ENCODE measurements around the gene BABAM2.
A peak's percentile ranks its signal among the peaks of the same experiment; 100 is the strongest.
"Not testable (repeated sequence)": the region's sequence is repeated elsewhere in the genome, so short reads cannot be mapped to it uniquely, and the experiment has no call there.

BABAM2 gene

DNA sequence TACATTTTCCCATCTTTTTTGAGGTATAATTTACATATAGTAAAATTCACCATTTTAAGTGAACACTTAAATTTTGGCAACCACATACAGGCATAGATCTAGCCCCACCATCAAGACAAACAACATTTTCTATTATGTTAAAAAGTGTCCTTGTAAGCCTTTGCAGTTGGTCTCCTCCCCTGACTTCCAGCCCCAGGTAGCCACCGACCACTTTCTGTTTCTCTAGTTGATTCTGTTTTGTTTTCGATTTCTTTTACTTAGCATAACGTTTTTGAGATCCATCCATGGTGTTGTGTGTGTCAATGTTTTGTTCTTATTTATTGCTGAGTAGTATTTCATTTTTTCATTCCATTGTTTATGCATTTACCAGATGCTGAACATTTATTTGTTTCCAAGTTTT lies 366.7 kb downstream of the BABAM2 start:
- POLR2A ChIA-PET, result no interaction called here
- TF ChIP-seq LEF1 (IDR thresholded peaks at IDR 0.05; ENCODE audit: borderline replicate concordance) (no peak), ARNT (IDR thresholded peaks at IDR 0.05) (no peak), PKNOX1 (IDR thresholded peaks at IDR 0.05) (no peak), FOXK2 (IDR thresholded peaks at IDR 0.05) (no peak), BHLHE40 (IDR thresholded peaks at IDR 0.05; ENCODE audit: borderline replicate concordance) (no peak), CTBP1 (IDR thresholded peaks at IDR 0.05; ENCODE audit: borderline replicate concordance) (no peak), HDGF (IDR thresholded peaks at IDR 0.05; ENCODE audit: borderline replicate concordance) (no peak), ELF4 (IDR thresholded peaks at IDR 0.05) (no peak), L3MBTL2 (conservative IDR thresholded peaks at IDR 0.05) (no peak), ZNF384 (IDR thresholded peaks at IDR 0.05) (no peak), SUZ12 (IDR thresholded peaks at IDR 0.05) (no peak), NFRKB (IDR thresholded peaks at IDR 0.05) (no peak), FOXA1 (IDR thresholded peaks at IDR 0.05) (no peak), SP1 (IDR thresholded peaks at IDR 0.05) (no peak), TARDBP (IDR thresholded peaks at IDR 0.05) (no peak)
- DNase-seq (ENCODE audit: extremely low spot score), result no peak
- CTCF ChIA-PET, result interaction anchor here (0.7 kb wide), 1 partner anchor 37 kb away, joined by 4 read pairs; no protein-coding TSS in a partner anchor

GRCh38 chr2:28259226-28259625 lies 368.7 kb downstream of the BABAM2 start:
- POLR2A ChIA-PET; CTCF ChIA-PET; DNase-seq (ENCODE audit: extremely low spot score): not testable (repeated sequence)

DNA sequence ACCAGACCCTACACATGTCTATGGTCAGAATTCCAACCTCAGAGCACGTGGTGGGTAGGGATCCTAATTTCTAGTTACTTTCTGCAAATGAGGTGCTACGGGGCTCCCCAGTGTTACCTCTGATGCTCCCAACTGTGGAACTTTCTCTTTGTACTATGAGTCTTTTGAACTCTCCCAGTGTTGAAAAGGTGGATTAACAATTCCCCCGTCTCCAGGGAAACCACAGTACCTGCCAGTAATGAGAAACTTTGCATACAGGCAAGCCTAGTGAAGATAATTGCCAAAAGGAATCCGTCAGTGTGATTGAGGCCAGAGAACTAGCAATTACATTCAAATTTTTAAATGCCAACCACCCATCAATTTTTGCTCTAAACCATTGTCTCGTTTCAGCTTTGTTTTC lies 373.2 kb downstream of the BABAM2 start:
- no peak for TF ChIP-seq ELF4 (IDR thresholded peaks at IDR 0.05)
- TF ChIP-seq BHLHE40 (IDR thresholded peaks at IDR 0.05; ENCODE audit: borderline replicate concordance), result no peak
- no peak for TF ChIP-seq SP1 (IDR thresholded peaks at IDR 0.05)
- TF ChIP-seq ARNT (IDR thresholded peaks at IDR 0.05), result no peak
- no peak for TF ChIP-seq FOXK2 (IDR thresholded peaks at IDR 0.05)
- no peak for TF ChIP-seq SUZ12 (IDR thresholded peaks at IDR 0.05)
- TF ChIP-seq FOXA1 (IDR thresholded peaks at IDR 0.05), result no peak
- TF ChIP-seq L3MBTL2 (conservative IDR thresholded peaks at IDR 0.05), result no peak
- TF ChIP-seq FOXM1 (IDR thresholded peaks at IDR 0.05; ENCODE audit: borderline replicate concordance), result no peak
- TF ChIP-seq CTBP1 (IDR thresholded peaks at IDR 0.05; ENCODE audit: borderline replicate concordance), result no peak
- no peak for TF ChIP-seq ZNF384 (IDR thresholded peaks at IDR 0.05)
- no peak for TF ChIP-seq HDGF (IDR thresholded peaks at IDR 0.05; ENCODE audit: borderline replicate concordance)
- TF ChIP-seq PKNOX1 (IDR thresholded peaks at IDR 0.05), result no peak
- no peak for TF ChIP-seq NFRKB (IDR thresholded peaks at IDR 0.05)
- no peak for TF ChIP-seq TARDBP (IDR thresholded peaks at IDR 0.05)
- TF ChIP-seq LEF1 (IDR thresholded peaks at IDR 0.05; ENCODE audit: borderline replicate concordance), result no peak
- CTCF ChIA-PET, result no interaction called here
- POLR2A ChIA-PET, result no interaction called here
- DNase-seq (ENCODE audit: extremely low spot score), result no peak

DNA sequence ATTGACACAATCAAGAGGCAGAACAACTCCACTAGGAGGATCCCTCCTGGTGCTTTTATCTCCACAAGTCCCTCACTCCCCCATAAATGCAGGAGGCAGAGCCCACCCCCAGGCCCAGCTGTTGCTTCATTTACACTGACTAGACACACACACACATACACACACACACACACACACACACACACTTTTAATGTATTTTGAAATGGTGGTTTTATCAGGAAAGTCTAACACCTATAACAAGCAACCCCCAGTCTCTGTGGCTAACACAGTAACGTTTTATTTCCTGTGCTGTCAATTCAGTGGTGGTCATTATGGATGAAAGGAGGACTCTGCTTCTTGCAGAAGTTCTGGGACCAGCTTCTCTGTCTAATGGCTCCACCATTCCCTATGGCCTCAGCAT lies 376.8 kb downstream of the BABAM2 start:
- POLR2A ChIA-PET, result no interaction called here
- CTCF ChIA-PET, result no interaction called here
- no peak for TF ChIP-seq BHLHE40 (IDR thresholded peaks at IDR 0.05; ENCODE audit: borderline replicate concordance)
- no peak for TF ChIP-seq ZNF384 (IDR thresholded peaks at IDR 0.05)
- TF ChIP-seq PKNOX1 (IDR thresholded peaks at IDR 0.05), result no peak
- TF ChIP-seq CTBP1 (IDR thresholded peaks at IDR 0.05; ENCODE audit: borderline replicate concordance), result no peak
- TF ChIP-seq LEF1 (IDR thresholded peaks at IDR 0.05; ENCODE audit: borderline replicate concordance), result no peak
- no peak for TF ChIP-seq HDGF (IDR thresholded peaks at IDR 0.05; ENCODE audit: borderline replicate concordance)
- no peak for TF ChIP-seq SP1 (IDR thresholded peaks at IDR 0.05)
- DNase-seq (ENCODE audit: extremely low spot score), result no peak

GRCh38 chr2:28268386-28268785 lies 377.9 kb downstream of the BABAM2 start:
- no peak for DNase-seq (ENCODE audit: extremely low spot score)
- ChIA-PET POLR2A (interaction anchor here (0.6 to 1.0 kb wide), 2 partner anchors 18 to 510 kb away, joined by 3 read pairs; no protein-coding TSS in a partner anchor), CTCF (no interaction called here)
- TF ChIP-seq ARNT (IDR thresholded peaks at IDR 0.05) (no peak), FOXK2 (IDR thresholded peaks at IDR 0.05) (no peak), CTBP1 (IDR thresholded peaks at IDR 0.05; ENCODE audit: borderline replicate concordance) (no peak), SUZ12 (IDR thresholded peaks at IDR 0.05) (no peak), ZNF384 (IDR thresholded peaks at IDR 0.05) (no peak), SP1 (IDR thresholded peaks at IDR 0.05) (no peak)

DNA sequence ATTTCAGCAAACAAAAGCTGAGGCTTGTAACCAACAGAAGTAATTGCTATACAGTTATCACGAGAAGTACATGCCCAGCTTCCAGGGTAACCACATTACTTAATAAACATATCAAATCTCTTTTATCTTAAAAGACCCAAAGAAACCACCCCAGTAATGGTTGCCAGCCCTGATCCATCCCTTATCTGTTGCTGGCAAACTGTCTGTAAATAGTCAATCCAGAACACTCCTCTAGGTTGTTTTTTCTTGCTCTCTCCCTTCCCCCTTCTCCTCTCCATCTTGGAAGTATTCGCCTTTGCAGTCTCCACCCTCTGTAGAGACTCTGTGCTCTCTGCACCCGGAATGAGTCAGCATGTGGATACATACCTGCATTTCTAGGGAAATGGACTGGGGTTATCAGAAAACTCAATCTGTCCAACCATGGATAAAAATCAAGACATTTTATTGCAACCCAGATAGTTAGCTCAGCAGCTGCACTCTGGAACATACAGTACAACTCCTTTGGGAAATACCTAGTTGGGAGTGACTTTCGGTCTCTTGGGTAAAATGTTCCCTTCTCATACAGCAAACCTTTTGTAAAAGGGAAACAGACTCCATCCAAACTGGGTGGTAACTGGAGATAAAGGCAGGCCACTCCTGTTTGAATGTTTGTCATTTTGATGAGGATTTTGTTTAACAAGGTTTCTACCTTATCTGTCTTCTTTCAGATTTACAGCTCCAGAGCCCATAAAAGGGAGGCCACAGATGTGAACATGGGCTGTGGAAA lies 378.7 kb downstream of the BABAM2 start:
- TF ChIP-seq PKNOX1 (IDR thresholded peaks at IDR 0.05) (peak; percentile 41), BHLHE40 (IDR thresholded peaks at IDR 0.05; ENCODE audit: borderline replicate concordance) (no peak)
- no peak for DNase-seq (ENCODE audit: extremely low spot score)
- CTCF ChIA-PET, result interaction anchor here (1.0 to 1.5 kb wide), 2 partner anchors 16 to 546 kb away, joined by 3 read pairs; no protein-coding TSS in a partner anchor
- POLR2A ChIA-PET, result no interaction called here

All from HEK293T (cell line).